GM19328 (cell line): ENCODE data around the gene SYNGR3.

Experiments
- ATAC-seq: cut with Tn5 transposase; IDR thresholded peaks from one replicate; pipeline ENCODE4 v1.9.1; 2021; ENCODE audit warnings: mild to moderate bottlenecking, moderate library complexity; ENCODE audit not compliant: unreplicated experiment

Gene SYNGR3

DNA sequence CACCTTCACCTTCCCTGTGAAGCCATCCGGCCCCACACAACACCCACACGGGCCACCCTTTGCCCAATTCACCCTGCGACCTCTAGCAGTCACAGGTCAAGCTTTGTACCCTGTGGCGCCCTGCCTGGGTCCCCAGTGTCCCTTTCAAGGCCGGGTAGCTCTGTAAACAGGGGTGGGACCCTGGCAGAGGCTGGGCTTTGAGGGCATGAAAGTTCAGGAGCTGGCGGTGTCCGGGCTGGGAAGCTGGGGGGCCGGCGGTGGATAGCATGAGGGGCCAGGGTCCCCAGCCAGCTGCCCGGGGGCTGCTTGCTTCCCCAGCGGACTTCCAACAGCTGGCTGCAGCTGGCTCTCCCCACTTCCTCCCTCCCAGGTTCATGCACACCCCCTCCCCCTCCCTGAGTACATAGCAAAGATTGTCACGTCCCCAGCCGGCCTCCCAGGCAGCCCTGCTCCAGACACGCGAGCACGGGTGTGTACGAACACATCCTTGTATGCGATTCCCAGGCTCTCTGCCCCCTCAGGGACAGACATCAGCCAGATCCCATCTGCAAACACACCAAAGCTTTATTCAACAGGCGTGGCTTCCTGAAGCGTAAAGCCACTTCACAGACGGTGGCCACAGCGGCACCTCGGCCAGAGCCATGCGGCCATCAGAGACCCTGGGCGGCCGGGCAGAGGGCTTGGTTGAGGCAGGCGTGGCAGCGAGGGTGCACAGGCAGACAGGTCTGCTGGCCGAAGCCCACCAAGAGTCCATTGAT lies 49.7 kb downstream of the SYNGR3 start:
- ATAC-seq: no peak

DNA sequence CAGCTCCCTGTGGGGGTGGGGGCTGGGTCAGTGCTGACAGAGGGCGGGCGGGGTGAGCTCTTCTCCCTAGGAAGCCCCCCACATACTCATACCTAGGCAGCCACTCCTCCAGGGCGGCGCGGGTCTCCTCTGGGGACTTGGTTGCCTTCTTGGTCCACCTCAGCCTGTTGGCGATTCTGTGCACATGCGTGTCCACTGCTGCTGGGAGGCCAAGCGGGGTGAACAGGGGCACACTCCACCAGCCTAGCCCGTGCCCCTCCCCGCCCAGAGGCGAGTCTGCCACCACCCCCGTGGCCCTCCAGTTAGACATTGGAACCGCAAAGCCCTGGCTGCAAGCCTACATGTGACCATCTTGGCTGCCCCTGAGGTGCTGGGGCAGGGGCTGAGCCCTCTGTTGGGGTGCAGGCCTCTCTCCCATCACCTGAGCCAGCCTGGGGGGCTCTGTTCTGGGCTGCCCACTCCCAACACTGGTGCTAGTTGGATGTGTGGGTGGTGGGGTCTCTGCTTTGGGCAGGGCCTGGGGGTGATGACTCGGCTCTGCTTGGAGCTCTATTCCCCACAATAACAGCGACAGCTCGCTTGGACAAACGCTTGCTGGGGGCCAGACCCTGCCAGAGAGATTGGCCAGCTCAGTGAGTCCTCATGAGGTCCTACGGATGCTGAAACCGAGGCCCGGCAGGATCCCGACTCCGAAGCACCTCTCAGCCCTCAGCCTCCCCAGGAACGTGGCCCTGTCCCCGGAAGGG lies 50.4 kb downstream of the SYNGR3 start:
- no peak for ATAC-seq

DNA sequence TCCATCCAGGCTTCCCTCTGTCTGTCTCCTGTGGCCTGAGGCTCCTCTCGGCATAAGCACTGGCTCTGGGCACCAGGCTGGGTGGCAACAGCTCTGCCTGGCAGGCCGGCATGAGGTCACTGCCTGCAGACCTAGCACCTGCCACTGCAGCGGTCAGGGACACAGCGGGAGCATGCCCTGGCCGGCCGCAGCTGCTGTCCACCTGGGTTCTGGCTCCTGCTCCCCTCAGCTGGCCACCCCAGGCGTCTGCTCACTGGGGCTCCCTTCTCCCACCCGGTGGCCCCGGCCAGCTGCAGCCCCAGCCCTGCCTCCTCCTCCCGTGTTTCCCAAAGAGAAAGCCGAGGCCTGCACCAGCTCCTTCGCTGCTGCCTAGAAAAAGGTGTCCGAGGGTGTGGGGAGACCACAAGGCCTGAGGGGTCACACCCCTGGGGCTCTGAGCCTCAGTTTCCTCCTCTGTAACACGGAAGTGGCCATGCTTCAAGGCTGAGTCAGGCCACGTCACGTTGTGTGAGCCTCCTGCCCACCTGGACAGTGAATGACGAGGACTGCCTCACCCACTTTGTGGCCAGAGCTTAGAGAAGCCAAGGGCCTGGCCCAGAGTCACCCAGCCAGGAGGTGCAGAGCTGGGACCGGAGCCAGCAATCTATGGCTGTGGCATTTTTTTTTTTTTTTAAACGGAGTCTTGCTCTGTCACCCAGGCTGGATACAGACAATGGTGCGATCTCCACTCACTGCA lies 51.2 kb downstream of the SYNGR3 start:
- ATAC-seq: no peak

DNA sequence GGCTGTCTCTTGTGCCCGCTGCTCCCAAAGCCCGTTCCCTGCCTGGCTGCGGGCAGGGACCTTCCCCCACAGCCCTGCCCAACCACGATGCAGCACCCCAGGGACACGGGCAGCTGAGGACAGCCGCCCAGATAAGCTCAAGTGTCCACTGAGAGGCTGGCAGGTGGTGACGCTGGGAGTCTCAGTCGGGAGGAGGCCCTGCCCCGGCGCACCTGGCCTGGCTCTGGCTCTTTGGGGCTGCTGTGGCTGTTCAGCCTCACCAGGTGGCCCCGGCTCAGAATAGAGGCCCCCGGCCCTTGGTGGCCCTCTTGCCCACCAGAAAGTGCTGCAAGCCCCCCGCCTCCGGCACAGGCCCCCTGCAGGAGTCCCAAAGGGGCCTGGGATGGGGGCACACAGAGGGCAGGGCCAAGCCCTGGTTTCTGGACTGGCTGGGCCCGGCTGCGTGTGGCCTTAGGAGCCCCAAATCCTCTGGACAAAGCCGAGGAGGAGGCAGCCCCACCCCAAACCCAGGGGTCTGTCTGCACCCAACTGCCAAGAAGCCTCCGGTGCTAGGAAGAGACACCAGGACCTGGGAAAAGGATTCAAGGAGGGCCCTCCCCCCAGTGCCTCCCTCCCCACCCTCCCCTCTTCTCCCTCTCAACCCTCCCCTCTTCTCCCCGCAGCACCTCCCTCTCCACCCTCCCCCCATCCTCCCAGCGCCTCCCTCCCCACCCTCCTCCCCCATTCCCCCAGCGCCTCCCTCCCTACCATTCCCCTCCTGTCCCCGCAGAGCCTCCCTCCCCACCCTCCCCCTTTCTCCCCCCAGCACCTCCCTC lies 52.6 kb downstream of the SYNGR3 start:
- ATAC-seq: no peak

DNA sequence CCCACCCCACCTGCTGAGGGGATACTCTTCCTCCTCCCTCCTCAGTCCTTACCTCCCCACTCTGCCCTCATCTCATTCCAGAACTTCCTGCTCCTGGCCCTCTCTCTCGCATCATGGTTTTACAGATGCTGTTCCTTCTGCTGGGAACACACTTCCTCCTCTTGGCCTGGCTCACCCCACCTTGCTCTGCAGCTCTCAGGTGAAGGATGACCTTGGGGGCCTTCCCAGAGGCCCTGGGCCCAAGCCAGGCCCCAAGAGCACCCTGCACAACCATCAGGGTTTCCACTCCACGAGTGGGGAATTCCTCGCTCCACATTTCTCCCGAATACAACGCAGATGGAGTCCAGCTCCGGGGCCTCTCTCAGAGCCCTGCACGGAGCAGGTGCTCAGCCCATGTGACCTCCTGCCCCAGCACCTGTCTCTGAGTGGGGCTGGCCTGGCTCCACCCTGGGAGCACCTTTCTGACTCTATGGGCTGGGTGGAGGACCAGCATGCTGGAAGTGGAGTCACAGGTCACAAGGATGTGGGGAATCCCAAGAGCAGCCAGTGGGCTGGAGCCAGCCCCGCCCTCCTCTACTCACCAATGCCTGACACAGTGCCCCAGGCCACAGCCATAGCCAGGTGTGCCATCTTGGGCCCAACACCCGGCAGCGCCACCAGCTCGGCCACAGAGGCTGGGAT lies 53.4 kb downstream of the SYNGR3 start:
- ATAC-seq: no peak
